ENCODE results near the gene DSCAML1. TPM values are rescaled to one million over a fixed set of nuclear protein-coding genes. Genes with fewer than 3 reads are reported as not detected.

DSCAML1 gene
- total and polyA plus RNA-seq, 4 donors: 0.18 to 1.5 (median 1.1) TPM

DNA sequence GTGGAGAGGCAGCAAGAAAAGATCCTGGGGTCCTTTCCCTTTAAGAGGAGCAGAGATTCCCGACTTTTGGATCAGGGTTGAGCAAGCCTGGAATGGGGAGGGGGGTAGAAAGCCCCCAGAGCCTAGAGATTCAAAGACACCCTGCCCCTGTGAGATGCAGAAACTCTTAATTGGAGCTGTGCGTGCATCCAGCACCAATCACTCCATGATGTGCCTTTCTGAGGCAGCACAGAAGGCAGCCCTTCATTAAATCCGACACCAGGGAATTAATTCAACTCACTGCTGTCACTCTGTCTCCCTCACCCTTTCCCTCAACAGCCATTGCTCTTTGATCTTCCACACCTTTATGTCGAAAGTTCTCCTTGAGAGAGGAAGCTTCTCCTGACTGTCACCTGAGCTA, 43.0 kb downstream of the DSCAML1 start:
- ATAC-seq (ENCODE audit: insufficient read depth, low FRiP score): no peak
- no peak for TF ChIP-seq CTCF (IDR thresholded peaks at IDR 0.05; ENCODE audit: control extremely low read depth, extremely low read depth)
- no peaks in the 10 kb centered on the region for H3K36me3 ChIP-seq (ENCODE audit: control insufficient read depth in 4 of 4, insufficient read depth in 4 of 4, low read length in 4 of 4)
- H3K9ac ChIP-seq (ENCODE audit: insufficient read depth in 1 of 2, low read length in 2 of 2): no peak overlapping the region
- H3K4me3 ChIP-seq: no peak overlapping the region
- H3K27me3 ChIP-seq (ENCODE audit: control insufficient read depth in 3 of 3, insufficient read depth in 3 of 3, low read length in 2 of 3): peaks cover 0 to 4% (median 0%) of the 10 kb centered on the region in 3 donors
- no peaks in the 10 kb centered on the region for H3K4me1 ChIP-seq (ENCODE audit: control insufficient read depth in 5 of 5, insufficient read depth in 5 of 5, low read length in 5 of 5)
- H3K27ac ChIP-seq (ENCODE audit: low read depth in 1 of 2, low read length in 1 of 2): no peak overlapping the region
- no peak for DNase-seq
- WGBS, 2 donors: 76 to 78% methylated on average over 4 of the region's 4 CpGs
- no peaks in the 10 kb centered on the region for H3K9me3 ChIP-seq (ENCODE audit: control insufficient read depth in 4 of 4, insufficient read depth in 3 of 4, low read length in 3 of 4)

DNA sequence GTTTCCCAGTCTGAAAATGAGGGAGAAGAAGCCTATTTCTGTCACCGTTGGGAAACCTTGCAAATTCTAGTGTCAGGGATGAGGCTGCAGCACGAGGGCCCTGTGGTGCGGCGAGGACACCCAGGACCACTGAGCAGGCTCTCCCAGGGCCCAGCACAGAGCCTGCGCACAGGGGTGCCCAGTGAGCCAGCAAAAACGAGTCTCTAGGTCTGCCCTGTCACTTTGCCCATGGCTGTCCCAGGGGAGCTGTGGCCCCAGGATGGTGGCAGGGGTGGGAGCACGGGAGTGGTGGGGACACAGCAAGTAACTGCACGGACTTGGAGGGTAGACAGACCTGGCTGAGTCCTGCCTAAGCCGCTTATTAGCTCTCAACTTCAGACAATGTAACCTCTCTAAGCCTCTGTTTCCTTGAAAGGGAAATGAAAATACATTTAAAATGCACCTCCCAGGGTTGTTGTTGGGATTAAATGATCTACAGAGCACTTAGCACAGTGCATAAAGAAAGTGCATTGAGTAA, 44.2 kb downstream of the DSCAML1 start:
- 87 to 93% methylated on average over 9 of the region's 9 CpGs for WGBS, 2 donors
- Histone ChIP-seq H3K4me3 (no peak overlapping the region), H3K27me3 (ENCODE audit: control insufficient read depth in 3 of 3, insufficient read depth in 3 of 3, low read length in 2 of 3) (peaks cover 0 to 4% (median 0%) of the 10 kb centered on the region in 3 donors), H3K4me1 (ENCODE audit: control insufficient read depth in 5 of 5, insufficient read depth in 5 of 5, low read length in 5 of 5) (no peaks in the 10 kb centered on the region), H3K9me3 (ENCODE audit: control insufficient read depth in 4 of 4, insufficient read depth in 3 of 4, low read length in 3 of 4) (no peaks in the 10 kb centered on the region), H3K27ac (ENCODE audit: low read depth in 1 of 2, low read length in 1 of 2) (no peak overlapping the region), H3K36me3 (ENCODE audit: control insufficient read depth in 4 of 4, insufficient read depth in 4 of 4, low read length in 4 of 4) (no peaks in the 10 kb centered on the region), H3K9ac (ENCODE audit: insufficient read depth in 1 of 2, low read length in 2 of 2) (no peak overlapping the region)
- ATAC-seq (ENCODE audit: insufficient read depth, low FRiP score) (no peak), DNase-seq (no peak)
- no peak for TF ChIP-seq CTCF (IDR thresholded peaks at IDR 0.05; ENCODE audit: control extremely low read depth, extremely low read depth)

DNA sequence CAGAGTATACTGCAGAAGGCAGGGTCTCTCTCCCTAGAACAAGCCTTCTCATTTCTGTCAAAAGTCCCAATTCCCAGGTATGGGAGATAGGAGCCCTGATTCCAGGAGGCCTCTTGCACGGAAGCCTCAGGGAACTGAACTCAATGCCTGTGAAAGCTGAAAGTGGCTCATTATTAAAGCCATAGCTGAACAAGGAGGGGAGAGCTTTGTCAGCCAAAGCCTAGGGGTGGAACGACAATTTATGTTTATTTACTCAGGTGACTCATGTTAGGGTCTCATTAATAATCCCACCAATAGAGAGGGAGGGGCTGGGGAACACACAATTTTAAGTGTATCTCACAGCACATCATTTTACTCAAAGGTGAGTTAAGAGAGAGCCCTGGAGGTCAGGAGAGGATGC, 44.9 kb downstream of the DSCAML1 start:
- ATAC-seq (ENCODE audit: insufficient read depth, low FRiP score) (no peak), DNase-seq (no peak)
- no peak overlapping the region for H3K9ac ChIP-seq (ENCODE audit: insufficient read depth in 1 of 2, low read length in 2 of 2)
- no peak for TF ChIP-seq CTCF (IDR thresholded peaks at IDR 0.05; ENCODE audit: control extremely low read depth, extremely low read depth)
- H3K36me3 ChIP-seq (ENCODE audit: control insufficient read depth in 4 of 4, insufficient read depth in 4 of 4, low read length in 4 of 4): no peaks in the 10 kb centered on the region
- H3K9me3 ChIP-seq (ENCODE audit: control insufficient read depth in 4 of 4, insufficient read depth in 3 of 4, low read length in 3 of 4): no peaks in the 10 kb centered on the region
- 78 to 87% methylated on average over 2 of the region's 2 CpGs for WGBS, 2 donors
- no peak overlapping the region for H3K4me3 ChIP-seq
- no peaks in the 10 kb centered on the region for H3K4me1 ChIP-seq (ENCODE audit: control insufficient read depth in 5 of 5, insufficient read depth in 5 of 5, low read length in 5 of 5)
- no peak overlapping the region for H3K27ac ChIP-seq (ENCODE audit: low read depth in 1 of 2, low read length in 1 of 2)
- H3K27me3 ChIP-seq (ENCODE audit: control insufficient read depth in 3 of 3, insufficient read depth in 3 of 3, low read length in 2 of 3): peaks cover 0 to 4% (median 0%) of the 10 kb centered on the region in 3 donors
